OCI-LY3 (cell line): ENCODE measurements around the gene GNAO1.

ENCODE experiments used
- EZH2phosphoT487 ChIP-seq: fragments of 200-600 bp; shearing (Covaris generic); IDR thresholded peaks from 2 replicates; pipeline ENCODE4 v1.6.1; 2018; ENCODE audit warnings: antibody characterized with exemption, mixed run types, low read depth
- TF ChIP-seq, protein P1 (sequence below): fragments of 200-600, 300-600 bp; sonication (generic); IDR thresholded peaks from 2 replicates; pipeline ENCODE4 v1.5.1; 2014; ENCODE audit warnings: antibody characterized with exemption, low read length, low read depth

DNA sequence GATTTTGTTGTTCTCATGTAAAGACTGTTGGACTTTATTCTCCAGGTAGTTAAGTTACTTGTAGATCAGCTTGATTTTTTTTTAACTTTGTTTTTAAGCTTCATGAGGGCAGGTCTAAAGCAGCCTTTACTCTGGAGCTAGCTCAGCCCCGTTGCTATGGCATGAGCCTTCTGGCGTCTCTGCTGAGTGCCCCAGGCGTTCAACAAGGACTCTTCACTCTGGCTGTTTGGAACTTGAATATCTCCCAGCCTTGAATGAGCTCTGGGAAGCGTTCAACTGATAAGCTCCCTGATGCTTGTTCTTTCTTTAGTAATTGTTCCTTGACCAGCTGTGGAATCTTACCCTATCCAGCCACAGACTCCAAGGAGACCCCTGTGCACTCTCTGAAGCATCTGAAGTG, 82.3 kb downstream of the GNAO1 start:
- TF ChIP-seq, protein P1, sequence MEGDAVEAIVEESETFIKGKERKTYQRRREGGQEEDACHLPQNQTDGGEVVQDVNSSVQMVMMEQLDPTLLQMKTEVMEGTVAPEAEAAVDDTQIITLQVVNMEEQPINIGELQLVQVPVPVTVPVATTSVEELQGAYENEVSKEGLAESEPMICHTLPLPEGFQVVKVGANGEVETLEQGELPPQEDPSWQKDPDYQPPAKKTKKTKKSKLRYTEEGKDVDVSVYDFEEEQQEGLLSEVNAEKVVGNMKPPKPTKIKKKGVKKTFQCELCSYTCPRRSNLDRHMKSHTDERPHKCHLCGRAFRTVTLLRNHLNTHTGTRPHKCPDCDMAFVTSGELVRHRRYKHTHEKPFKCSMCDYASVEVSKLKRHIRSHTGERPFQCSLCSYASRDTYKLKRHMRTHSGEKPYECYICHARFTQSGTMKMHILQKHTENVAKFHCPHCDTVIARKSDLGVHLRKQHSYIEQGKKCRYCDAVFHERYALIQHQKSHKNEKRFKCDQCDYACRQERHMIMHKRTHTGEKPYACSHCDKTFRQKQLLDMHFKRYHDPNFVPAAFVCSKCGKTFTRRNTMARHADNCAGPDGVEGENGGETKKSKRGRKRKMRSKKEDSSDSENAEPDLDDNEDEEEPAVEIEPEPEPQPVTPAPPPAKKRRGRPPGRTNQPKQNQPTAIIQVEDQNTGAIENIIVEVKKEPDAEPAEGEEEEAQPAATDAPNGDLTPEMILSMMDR, result no peak
- TF ChIP-seq EZH2phosphoT487, result no peak
